ENCODE results near the gene CENPVL2.
A peak's percentile ranks its signal among the peaks of the same experiment; 100 is the strongest.
"Not testable (repeated sequence)": the region's sequence is repeated elsewhere in the genome, so short reads cannot be mapped to it uniquely, and the experiment has no call there.

The CENPVL2 gene

DNA sequence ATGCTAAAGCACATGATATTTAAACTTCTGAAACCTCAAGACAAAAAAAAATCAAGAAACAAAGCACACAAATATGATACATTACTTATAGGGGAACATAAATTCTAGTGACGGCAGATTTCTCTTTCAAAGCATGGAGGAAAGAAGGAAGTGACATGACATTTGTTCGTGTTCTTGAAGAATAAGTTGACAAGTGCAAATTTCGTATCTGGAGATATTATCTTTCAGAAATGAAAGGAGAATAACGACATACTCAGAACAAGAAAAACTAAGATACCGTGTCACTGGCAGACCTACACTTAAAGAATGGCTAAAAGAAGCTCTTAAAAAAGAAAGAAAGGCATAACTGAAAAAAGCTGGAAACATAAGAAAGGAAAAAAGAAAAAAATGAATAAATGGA, 16.6 kb downstream of the CENPVL2 start:
- POLR2A ChIA-PET (ENCODE audit: low non-redundant PET), result no interaction called here
- TF ChIP-seq, protein P1, sequence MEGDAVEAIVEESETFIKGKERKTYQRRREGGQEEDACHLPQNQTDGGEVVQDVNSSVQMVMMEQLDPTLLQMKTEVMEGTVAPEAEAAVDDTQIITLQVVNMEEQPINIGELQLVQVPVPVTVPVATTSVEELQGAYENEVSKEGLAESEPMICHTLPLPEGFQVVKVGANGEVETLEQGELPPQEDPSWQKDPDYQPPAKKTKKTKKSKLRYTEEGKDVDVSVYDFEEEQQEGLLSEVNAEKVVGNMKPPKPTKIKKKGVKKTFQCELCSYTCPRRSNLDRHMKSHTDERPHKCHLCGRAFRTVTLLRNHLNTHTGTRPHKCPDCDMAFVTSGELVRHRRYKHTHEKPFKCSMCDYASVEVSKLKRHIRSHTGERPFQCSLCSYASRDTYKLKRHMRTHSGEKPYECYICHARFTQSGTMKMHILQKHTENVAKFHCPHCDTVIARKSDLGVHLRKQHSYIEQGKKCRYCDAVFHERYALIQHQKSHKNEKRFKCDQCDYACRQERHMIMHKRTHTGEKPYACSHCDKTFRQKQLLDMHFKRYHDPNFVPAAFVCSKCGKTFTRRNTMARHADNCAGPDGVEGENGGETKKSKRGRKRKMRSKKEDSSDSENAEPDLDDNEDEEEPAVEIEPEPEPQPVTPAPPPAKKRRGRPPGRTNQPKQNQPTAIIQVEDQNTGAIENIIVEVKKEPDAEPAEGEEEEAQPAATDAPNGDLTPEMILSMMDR (conservative IDR thresholded peaks at IDR 0.05; ENCODE audit: low read depth), result no peak
- CTCF ChIA-PET, result no interaction called here
- H3K27ac ChIP-seq, result no peak overlapping the region
- DNase-seq (ENCODE audit: low spot score), result no peak

DNA sequence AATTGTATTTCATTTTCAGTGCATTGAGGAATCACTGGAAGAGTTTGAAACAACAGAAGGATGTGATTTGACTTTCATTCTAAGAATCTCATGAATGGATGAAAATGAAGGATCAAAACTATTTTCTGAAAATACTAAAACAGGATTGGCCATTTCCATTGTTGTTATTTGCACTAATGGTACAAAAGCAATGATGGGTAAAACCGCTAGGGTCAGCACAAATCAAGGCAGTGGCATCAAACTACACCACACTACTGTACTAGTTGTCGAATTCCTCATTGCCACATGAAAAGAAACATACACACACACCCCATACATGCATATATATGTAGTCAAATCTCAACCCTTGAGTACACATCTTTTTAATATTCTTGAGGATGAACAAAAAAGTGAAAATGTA, 39.3 kb downstream of the CENPVL2 start:
- TF ChIP-seq, protein P1 (conservative IDR thresholded peaks at IDR 0.05; ENCODE audit: low read depth), result no peak
- POLR2A ChIA-PET (ENCODE audit: low non-redundant PET), result no interaction called here
- no peak for DNase-seq (ENCODE audit: low spot score)
- no peak overlapping the region for H3K27ac ChIP-seq
- CTCF ChIA-PET, result no interaction called here

DNA sequence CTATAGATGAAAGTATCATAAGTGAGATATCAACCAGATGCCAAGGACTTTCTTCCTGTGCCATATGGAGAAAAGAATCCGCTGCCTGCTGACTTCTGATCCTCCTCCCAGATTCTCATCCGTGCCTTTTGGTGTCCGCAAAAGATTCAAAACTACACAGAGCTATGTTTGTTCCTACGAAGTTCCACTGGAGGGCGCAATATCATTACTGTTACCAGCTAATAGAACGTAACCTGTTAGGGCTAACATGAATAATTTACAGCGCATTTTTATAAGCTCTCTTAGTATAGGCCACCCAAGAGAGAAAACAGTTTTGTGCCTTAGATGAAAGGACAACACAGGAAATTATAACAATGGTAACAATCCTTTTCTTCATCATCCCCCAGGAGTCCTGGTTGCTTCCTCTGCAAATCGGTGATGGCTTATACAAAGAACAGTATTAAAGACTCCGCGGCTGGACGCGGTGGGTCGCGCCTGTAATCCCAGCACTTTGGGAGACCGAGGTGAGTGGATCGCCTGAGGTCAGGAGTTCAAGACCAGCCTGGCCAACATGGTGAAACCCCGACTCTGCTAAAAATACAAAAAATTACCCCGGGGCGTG, 41.1 kb downstream of the CENPVL2 start:
- ChIA-PET POLR2A (ENCODE audit: low non-redundant PET) (no interaction called here), CTCF (no interaction called here)
- TF ChIP-seq, protein P1 (conservative IDR thresholded peaks at IDR 0.05; ENCODE audit: low read depth), result no peak
- peak; percentile 9 for DNase-seq (ENCODE audit: low spot score)
- no peak overlapping the region for H3K27ac ChIP-seq

DNA sequence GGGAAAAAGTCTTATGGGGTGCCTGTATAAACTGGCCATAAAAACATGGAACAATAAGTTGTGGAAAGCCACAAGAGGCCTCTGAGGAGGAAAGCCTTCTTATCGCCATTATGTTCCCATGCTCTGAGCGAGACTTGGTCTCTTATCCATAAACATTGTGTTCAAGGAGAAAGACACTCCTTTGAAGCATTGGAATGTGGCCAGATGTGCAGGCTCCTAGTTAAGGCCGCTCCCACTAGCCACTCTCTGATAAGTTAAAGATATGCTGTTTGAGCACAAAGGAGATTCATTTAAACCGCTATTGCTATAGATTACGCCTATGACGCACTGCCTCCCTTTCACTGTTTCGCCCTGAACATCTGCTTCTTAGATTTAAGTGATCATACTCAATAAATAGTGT, 46.1 kb downstream of the CENPVL2 start:
- DNase-seq (ENCODE audit: low spot score); H3K27ac ChIP-seq; CTCF ChIA-PET; POLR2A ChIA-PET (ENCODE audit: low non-redundant PET): not testable (repeated sequence)
